Large intestine (tissue), 3 donors: ENCODE data around the gene PREPL. TPM values are rescaled to one million over a fixed set of nuclear protein-coding genes. Genes with fewer than 3 reads are reported as not detected.

Source experiments
- DNase-seq, 2 donors: peaks; one replicate each; pipeline versions ENCODE4 v3.0.0 to v3.0.0-alpha.2; 2013
- H3K27ac ChIP-seq: one replicate; pipeline ENCODE4 v1.5.1; 2013; ENCODE audit warnings: low read length
- H3K27me3 ChIP-seq: 2 replicates; pipeline ENCODE4 v1.6.1; 2013; ENCODE audit warnings: low read length; ENCODE audit not compliant: control insufficient read depth, insufficient read depth
- H3K36me3 ChIP-seq: 2 replicates; pipeline ENCODE4 v1.6.1; 2013; ENCODE audit warnings: low read length; ENCODE audit not compliant: control insufficient read depth, insufficient read depth
- H3K4me1 ChIP-seq: one replicate; pipeline ENCODE4 v1.6.1; 2013; ENCODE audit warnings: low read length; ENCODE audit not compliant: control insufficient read depth, insufficient read depth
- H3K4me3 ChIP-seq: one replicate; pipeline ENCODE4 v1.5.1; 2013; ENCODE audit warnings: low read length
- H3K9me3 ChIP-seq: one replicate; pipeline ENCODE4 v1.6.1; 2013; ENCODE audit warnings: mild to moderate bottlenecking, low read depth, low read length, moderate library complexity; ENCODE audit not compliant: control insufficient read depth
- WGBS: methylation state at CpG from one replicate; pipeline ENCODE4 v1.1.5; 2013; ENCODE audit warnings: low lambda C conversion rate; ENCODE audit not compliant: insufficient coverage; 5-methylcytosine and 5-hydroxymethylcytosine counted together
- polyA plus RNA-seq: library from polyadenylated mRNA; unstranded; fragments of 120-200 nt; gene quantifications from one replicate; pipeline ENCODE4 v1.2.1, GENCODE V29; 2013

PREPL gene
- polyA plus RNA-seq, 1 donor = 58.0 TPM

- DNase-seq = peak in 1 of 2 donors; percentile 39
- Histone ChIP-seq H3K4me1 (no peaks in the 10 kb centered on the region), H3K9me3 (no peaks in the 10 kb centered on the region), H3K27me3 (no peaks in the 10 kb centered on the region), H3K4me3 (no peak overlapping the region), H3K36me3 (no peaks in the 10 kb centered on the region), H3K27ac (no peak overlapping the region)
- 100% methylated on average over 1 of the region's 7 CpGs for WGBS
These were observed 93.3 kb downstream of the PREPL start for GRCh38 chr2:44267796-44268648.

Other genes starting within 250 kb of the PREPL start
- 40.4 TPM for gene PPM1B, start 192.6 kb downstream of the PREPL start, polyA plus RNA-seq
- 140 TPM for gene SLC3A1, start 86.0 kb downstream of the PREPL start, polyA plus RNA-seq
- 9.2 TPM for gene CAMKMT, start 453 bp upstream of the PREPL start, polyA plus RNA-seq